ENCODE measurements around the gene DHX16. TPM values are rescaled to one million over a fixed set of nuclear protein-coding genes. Genes with fewer than 3 reads are reported as not detected.

DHX16 gene
- total and polyA plus RNA-seq, 2 of the 8 experiments (the other 6 are each of a cell fraction or from before 2014, with no cell fraction given) = 27.4 to 44.4 TPM

- TF ChIP-seq YY1 (IDR thresholded peaks at IDR 0.05; ENCODE audit: low read depth, low read length) (no peak), RAD21 (IDR thresholded peaks at IDR 0.05 in 1 of 2, conservative IDR thresholded peaks at IDR 0.05 in 1 of 2; ENCODE audit: low read depth in 2 of 2, low read length in 2 of 2) (no peak), CHD1 (IDR thresholded peaks at IDR 0.05; ENCODE audit: low read depth, low read length) (no peak)
These were observed 11.8 kb upstream of the DHX16 start (continued) for GRCh38 chr6:30684386-30685156.

All from H1 (cell line).